ENCODE data around the gene YIPF5.

YIPF5 gene

DNA sequence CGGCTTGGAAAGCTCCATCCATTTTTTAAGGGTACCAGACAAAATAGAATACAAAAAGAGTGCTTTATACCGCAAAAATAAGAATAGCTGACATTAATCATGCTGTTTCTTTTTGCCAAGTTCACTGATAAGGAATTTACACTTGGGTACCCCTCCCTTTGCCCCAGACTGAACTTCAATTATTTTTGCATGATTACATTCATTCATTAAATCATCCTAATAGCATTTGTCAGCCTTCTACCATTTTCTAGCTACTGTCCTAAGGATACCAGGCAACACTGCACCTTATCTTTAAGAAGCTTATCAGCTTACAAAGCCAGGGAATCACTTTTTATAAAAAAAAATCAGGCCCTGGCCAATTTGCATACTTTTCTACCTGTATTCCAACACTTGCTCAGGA is 48.4 kb downstream of the YIPF5 start:
- no peak for DNase-seq

DNA sequence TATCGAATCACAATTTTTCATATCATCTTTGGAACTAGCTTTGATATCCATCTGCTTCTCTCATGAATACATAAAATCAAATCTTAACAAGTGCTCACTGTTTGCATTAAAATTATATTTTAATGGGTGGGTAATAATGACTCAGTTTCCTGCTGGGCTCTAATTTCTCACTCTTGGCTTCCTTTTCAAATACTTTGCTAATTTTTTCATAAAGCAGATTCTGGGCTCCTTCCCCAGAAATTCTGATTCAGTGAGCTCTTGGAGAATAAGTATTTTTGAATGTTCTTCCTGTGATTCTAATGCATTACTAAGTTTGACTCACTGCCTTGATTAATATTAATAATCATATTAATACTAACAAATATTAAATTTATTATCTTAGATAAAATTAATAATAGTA is 48.9 kb downstream of the YIPF5 start:
- no peak for DNase-seq

DNA sequence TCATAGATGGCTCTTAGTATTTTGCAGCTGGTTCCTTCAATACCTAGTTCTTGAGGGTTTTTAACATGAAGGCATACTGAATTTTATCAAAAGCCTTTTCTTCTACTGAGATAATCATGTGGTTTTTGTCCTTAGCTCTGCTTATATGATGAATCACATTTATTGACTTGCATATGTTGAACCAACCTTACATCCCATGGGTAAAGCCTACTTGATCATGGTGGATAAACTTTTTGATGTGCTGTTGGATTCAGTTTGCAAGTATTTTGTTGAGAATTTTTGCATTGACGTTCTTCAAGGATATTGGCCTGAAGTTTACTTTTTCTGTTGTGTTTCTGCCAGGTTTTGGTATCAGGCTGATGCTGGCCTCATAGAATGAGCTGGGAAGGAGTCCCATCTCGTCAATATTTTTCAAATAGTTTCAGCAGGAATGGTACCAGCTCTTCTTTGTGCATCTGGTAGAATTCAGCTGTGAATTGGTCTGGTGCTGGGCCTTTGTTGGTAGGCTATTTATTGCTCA is 49.7 kb downstream of the YIPF5 start:
- DNase-seq: no peak

DNA sequence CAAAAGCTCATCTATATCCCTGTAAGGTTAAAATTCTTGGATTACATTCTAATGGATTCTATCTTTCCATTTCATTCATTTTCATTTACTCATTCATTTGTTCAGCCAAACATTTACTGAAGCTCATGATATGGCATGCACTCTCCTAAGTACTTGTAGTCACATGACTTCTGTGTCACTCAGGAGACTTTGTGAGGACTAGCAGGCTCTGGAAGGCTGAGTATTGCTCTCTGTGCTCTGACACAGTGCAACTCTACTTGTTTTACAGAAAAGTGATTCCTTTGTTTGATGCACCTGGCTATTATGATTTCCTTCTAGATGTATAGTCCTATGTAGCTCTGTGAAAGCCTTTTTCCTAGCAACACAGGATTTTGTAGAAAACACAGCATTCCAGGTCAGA is 53.0 kb downstream of the YIPF5 start:
- DNase-seq: no peak

DNA sequence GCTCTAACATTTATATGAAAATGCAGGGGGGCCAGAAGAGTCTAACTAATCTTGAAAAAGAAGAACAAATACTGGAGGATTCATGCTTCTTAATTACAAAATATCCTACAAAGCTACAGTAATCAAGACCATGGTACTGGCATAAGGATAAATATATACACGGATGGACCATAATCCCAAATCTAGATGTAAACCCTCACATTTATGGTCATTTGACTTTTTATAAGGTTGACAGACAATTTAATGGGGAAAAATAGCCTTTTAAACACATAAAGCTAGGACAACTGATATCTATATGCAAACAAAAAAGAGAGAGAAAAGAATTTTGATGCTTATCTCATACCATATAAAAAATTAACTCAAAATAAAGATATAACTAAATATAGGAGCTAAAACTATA is 55.9 kb downstream of the YIPF5 start:
- peak in 1 of 2 experiments; percentile 30 for DNase-seq

All from NCI-H1930 (cell line).